HCT116 (cell line): ENCODE data around the gene TPH2.

Source experiments
- CEBPB ChIP-seq: IDR thresholded peaks from 2 replicates; pipeline ENCODE4 v1.6.1; 2012; ENCODE audit warnings: low read depth
- CTCF ChIP-seq, 3 experiments: fragments of 200-600 bp in 1 of 3; sonication (generic) in 1 of 3; IDR thresholded peaks in 2 of 3; conservative IDR thresholded peaks in 1 of 3; 2 replicates each; pipeline ENCODE4 v1.5.1; 2012 to 2017; ENCODE audit warnings: low read depth in 2 of 3, low read length in 2 of 3, antibody characterized with exemption in 1 of 3, borderline replicate concordance in 1 of 3, control low read depth in 1 of 3, mild to moderate bottlenecking in 1 of 3, mixed read lengths in 1 of 3, mixed run types in 1 of 3, moderate library complexity in 1 of 3; ENCODE audit not compliant: insufficient read depth in 1 of 3
- SIN3A ChIP-seq: IDR thresholded peaks from 2 replicates; pipeline ENCODE4 v1.6.1; 2012; ENCODE audit warnings: low read depth
- TCF7L2 ChIP-seq: IDR thresholded peaks from 2 replicates; pipeline ENCODE4 v1.7.0; 2011; ENCODE audit warnings: borderline replicate concordance, inconsistent platforms; ENCODE audit not compliant: insufficient read depth, insufficient read length; ENCODE audit errors: extremely low read depth
- YY1 ChIP-seq: IDR thresholded peaks from 2 replicates; pipeline ENCODE4 v1.6.1; 2011; ENCODE audit warnings: low read length, low read depth, moderate library complexity, mild to moderate bottlenecking; ENCODE audit not compliant: insufficient replicate concordance; ENCODE audit errors: extremely low read depth

- TF ChIP-seq TCF7L2 (no peak), YY1 (no peak), SIN3A (no peak), CTCF (IDR thresholded peaks at IDR 0.05 in 2 of 3, conservative IDR thresholded peaks at IDR 0.05 in 1 of 3; ENCODE audit: borderline replicate concordance in 1 of 3, insufficient read depth in 1 of 3, low read depth in 2 of 3, low read length in 2 of 3) (no peak), CEBPB (no peak)
Measured at GRCh38 chr12:71935594-71935993, 3.1 kb upstream of the TPH2 start.
